RKO (cell line): ENCODE results near the gene ATG2A.

Source experiments
- DNase-seq: peaks from one replicate; pipeline ENCODE4 v3.0.0-alpha.2; 2016; ENCODE audit warnings: low spot score

The ATG2A gene

GRCh38 chr11:64916775-64917662 lies at the start of gene ATG2A:
Gene ATG2A (minus strand): TSS chr11:64917209. CDS start chr11:64917135, 74 bp downstream.
- DNase-seq, result peak; percentile 100

DNA sequence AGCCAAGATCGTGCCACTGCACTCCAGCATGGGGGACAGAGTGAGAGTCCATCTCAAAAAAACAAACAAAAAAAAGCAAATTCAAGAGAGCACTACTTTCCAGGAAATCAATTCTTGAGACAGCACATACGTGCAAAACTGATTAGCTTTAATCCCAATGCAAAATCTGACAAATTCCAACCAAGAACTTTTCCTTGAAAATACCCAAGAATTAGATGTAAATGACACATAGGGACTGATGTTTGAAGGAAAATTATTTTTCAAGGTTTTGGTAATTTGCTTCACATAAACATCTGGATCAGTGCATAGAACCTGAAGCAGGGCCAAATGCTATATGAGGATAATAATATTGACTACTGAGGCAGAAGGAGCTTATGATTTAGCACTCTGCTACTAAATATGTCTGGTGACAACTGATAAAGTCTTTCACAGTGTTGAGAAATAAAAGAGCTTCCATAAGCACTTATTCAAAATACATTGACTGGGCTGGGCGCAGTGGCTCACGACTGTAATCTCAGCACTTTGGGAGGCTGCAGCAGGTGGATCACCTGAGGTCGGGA lies 46.1 kb upstream of the ATG2A start:
- DNase-seq, result no peak

GRCh38 chr11:64960719-64961118 lies 43.7 kb upstream of the ATG2A start:
- no peak for DNase-seq

DNA sequence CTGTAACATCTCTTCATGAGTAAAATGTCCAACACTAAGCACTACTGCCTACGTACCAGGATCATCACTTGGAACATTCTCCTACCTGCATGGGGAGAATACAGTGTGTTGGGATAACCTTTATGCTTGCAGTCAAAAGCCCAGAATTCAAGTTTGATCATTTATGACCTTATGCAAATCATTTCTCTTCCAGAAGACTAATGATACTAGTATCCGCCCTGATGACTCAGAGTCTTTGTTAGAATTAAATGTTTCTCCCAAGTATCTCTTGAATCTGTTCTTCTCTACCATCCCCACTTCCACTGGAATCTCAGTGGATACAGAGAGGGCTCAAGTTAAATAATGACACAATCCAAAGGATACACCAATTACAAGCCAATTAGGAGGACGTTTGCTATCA lies 42.5 kb upstream of the ATG2A start:
- no peak for DNase-seq

- DNase-seq, result no peak
Observed at GRCh38 chr11:64954201-64954600, 37.2 kb upstream of the ATG2A start.

- DNase-seq, result no peak
Observed at GRCh38 chr11:64951529-64951928, 34.5 kb upstream of the ATG2A start.

DNA sequence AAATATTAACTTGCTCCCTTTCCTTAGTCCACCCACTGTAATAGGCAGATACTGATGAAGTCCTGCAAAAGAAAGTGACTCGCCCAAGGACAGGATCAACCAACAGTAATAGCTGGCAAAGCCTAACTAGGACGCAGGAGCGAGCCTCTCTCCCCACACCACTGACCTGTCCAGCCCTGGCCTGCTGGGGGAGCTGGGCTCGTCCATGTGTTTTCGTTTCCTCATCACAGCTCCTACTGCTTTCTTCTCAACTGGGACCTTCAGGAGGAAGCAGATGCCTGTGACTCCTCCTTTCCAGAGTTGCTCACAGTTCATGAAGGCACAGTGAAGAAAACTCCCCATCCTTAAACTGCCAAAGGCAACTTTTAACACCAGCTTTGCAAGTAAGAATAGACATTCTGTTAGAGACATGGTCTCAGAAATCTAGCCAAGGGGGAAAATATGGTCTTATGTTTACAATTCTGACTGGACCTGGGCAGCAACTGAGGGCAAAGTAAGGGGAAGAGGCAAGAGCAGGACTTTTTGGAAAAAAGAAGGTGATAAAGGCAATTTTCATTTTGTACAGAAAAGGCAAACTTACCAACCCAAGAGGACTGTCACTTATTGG lies 30.3 kb upstream of the ATG2A start:
- no peak for DNase-seq

DNA sequence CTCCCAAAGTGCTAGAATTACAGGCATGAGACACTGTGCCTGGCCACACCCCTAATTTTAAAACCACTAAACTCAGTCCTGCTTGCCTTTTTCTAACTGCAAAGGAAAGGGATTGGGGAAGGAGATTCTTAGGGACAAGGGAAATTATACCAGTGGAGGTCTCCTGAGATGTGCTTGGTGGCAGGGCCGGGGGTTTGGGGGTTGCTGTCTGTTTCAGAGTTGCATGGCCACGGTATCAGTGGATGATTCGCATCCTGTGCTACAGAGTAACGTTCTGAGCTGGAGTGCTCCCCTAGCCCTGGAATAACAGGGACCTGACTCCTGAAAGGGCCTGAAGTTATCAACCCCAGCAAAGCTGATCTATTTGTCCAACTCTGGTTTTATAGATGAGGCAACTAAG lies 19.5 kb upstream of the ATG2A start:
- DNase-seq, result no peak

DNA sequence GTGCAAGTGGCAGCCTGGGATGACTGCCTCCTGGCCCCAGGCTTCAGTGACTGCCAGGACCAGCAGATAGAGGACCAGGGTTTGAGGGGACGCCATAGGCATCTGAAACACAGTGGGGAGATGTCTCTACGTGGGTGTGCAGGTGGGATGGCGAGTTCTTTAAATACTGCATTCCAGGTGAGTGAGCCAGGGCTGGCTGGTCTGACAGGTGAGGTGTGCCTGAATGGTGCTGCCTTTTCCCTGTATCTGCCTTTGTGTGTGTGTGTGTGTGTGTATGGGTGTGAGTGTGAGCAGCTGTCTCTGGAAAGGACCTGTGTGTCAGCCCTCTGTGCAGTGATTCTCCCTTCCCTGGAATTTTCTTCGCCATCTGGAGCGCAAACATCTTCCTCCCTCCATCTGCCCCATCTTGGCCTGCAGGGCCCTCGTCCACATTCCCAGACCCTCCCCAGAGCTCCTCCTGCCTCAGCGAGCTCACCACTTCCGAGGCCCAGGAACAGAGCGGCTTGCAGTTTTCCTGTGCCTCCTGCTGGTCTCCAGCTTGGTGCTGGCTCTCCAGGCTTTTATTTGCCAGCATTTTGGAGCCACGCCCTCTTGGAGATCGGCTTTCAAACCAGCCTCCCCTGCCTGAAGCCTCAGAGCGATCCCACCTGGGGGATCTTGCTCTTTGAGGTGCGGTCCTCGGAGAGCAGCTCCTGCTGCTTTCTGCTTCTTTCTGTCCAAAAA lies 18.5 kb upstream of the ATG2A start, which contains the start of gene GPHA2:
Gene GPHA2, minus strand, starts transcription at position 535 of the 723 bp plus-strand sequence. Its CDS starts 433 bp downstream, at position 102.
- DNase-seq, result no peak

DNA sequence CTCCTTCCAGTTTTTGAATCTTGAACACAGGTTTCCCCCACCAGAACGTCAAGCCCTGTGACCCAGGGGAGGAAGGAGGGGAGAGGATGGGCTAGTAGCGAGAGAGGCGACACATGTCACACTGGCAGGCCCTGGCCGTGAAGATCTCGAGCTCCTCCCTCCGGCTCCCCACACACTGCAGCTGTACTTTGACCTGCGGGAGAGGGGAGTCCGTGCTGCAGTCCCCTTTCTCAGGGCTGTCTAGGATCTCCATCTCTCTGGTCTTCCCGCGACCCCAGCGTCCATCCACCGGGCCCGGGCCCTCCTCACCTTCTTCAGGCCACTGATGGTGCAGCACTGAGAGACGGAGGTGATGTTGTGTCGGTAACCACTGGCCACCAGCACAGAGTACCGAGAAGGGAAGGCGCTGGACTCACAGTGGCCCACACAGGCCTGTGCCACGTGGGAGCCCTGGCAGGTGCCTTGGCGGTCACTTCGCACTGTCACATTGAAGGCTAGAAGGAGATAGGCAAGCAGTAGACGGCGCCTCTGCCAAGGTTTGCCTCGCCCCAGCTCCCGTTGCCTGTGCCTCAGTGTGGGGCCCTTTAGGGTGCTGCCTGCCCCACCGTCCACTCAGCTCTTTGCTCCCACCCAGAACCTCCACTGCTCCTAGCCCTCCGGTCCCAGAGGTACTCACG lies 17.8 kb upstream of the ATG2A start:
- DNase-seq, result no peak

GRCh38 chr11:64933935-64934681 lies 17.1 kb upstream of the ATG2A start:
- no peak for DNase-seq

DNA sequence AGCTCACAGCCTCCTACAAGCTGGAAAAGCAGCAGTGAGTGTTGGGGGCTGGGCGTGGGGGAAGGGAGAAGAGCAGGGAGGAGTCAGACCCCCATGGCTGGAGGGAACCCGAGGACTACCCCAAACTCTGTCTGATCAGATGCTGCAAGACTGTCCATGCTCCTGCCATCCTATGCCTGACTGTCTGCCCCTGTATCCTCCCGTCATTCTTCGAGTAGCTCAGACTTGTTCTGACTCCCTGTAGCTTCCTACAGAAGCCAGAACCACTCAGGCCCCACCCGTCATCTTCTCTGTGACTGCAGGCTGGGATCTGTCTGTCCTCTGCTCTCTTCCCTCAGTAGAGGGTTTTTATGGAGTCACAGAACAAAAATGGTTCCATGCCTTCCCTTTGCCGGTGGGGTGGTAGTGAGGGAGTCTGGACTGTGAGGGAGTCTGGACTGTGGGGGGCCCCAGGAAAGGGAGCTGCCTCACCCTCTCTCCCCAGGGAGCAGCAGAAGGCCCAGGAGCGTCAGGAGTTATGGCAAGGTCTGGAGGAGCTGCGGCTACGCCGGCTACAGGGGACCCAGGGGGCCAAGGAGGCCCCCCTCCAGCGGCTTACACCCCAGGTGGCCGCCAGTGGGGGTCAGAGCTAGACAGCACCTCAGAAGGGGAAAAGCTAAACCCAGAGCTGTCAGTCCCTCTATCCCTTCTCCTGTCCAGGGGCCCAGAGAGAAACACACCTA lies 16.4 kb upstream of the ATG2A start:
- DNase-seq, result no peak

DNA sequence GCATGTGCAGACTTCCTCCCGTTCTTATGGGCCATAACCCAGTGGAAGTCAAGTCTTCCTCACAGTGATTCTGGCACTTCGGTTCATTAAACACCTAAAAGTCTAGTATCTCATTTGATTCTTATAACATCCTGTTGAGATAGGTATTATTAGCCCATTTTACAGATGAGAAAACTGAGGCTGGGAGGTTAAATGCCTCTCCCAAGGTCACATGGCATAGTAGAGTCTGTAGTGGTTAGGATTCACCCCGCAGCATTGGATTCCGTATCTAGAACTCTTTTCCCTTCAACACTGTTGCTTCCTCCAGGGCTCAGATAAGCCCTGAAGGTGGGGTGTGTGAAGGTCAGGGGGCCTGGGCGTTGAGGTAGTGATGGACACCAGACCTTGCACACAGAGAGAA lies 15.3 kb upstream of the ATG2A start:
- DNase-seq, result no peak

DNA sequence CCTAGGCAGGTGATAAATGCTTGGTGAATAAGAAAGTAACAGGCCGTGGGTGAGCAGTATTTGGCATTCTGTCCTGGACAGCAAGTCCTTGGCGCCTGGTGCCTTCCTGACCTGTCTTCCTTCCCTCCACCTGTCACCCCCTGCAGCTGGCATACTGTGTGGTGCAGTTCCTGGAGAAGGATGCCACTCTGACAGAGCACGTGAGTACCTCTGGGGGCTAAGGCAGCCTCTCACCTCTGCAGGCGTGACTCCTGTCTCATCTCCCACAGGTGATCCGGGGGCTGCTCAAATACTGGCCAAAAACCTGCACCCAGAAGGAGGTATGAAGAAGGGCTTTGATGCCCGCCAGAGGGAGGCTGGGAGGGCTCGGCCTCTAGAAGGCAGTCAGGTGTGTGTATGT lies 14.3 kb upstream of the ATG2A start:
- no peak for DNase-seq

DNA sequence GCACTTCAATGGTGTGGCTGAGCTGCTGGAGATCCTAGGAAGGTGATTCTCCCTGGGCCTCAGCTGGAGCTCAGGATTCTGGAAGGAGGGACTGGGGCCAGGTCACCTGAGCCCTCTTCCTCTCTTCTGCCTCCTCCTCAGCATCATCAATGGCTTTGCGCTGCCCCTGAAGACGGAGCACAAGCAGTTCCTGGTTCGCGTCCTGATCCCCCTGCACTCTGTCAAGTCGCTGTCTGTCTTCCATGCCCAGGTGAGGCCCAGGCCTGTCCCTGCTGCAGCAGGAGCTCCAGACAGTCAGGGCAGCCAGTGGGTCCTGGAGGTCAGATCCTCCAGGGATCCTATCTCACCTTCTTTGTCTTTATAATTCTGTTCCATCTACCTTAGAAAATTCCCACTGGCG lies 13.3 kb upstream of the ATG2A start:
- DNase-seq, result no peak

GRCh38 chr11:64929625-64930024 lies 12.6 kb upstream of the ATG2A start:
- DNase-seq, result no peak

- no peak for DNase-seq
Observed at GRCh38 chr11:64928957-64929356, 11.9 kb upstream of the ATG2A start.

GRCh38 chr11:64926689-64927088 lies 9.7 kb upstream of the ATG2A start:
- DNase-seq, result no peak

DNA sequence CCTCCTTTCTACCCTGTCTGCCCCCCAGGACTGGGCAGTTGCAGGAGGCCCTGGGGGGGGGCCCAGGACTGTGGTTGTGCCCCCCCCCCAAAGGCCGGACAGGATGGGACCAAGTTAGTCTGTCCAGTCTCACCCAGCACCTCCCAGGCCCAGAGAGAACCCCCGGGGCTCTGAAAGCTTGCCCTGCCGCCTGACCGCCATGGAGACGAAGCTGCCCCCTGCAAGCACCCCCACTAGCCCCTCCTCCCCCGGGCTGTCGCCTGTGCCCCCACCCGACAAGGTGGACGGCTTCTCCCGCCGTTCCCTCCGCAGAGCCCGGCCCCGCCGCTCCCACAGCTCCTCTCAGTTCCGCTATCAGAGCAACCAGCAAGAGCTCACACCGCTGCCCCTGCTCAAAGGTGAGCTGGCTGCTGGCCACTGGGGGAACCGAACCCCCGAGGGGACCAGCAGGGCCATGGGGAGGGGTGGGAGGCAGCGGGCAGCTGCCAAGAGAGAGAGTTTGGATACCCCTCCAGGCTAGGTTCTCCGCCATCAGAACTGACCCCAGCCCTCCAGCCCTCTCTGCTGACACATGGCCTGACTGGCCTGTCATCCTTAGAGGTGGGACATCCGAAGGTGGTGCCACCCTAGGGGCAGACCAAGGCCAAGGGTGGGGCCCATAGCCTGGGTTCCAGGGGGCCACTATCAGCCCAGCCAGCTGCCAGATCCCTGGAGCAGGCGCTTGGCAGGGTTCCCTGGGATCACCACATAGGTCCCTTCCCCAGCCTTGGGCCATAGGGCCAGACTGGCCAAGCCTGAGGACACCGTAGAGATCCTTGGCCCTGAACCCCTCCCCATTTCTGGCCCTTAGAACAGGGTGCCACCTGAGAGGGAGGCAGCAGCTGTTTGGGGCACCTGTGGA lies 8.8 kb upstream of the ATG2A start:
- no peak for DNase-seq
